D721Med (cell line): ENCODE data around the gene PNMA8C.

Experiments used
- DNase-seq: peaks from one replicate; pipeline ENCODE4 v3.0.0; 2011; ENCODE audit warnings: low spot score; ENCODE audit not compliant: insufficient read length
- FAIRE-seq: peaks from 2 replicates; lab custom pipeline; 2011; peaks lifted over from hg19 to GRCh38; lab: Jason Lieb, UNC
- TF ChIP-seq, protein P1 (sequence below): IDR thresholded peaks from 2 replicates; pipeline ENCODE4 v1.5.1; 2012; ENCODE audit warnings: mild to moderate bottlenecking, control low read depth; ENCODE audit not compliant: insufficient read depth; ENCODE audit errors: missing control alignments

The PNMA8C gene

GRCh38 chr19:46428239-46429135 is at the start of gene PNMA8C:
Gene PNMA8C (minus strand): TSS chr19:46428936. CDS start chr19:46428359, 577 bp downstream.
- no peak for FAIRE-seq
- no peak for DNase-seq
- TF ChIP-seq, protein P1, sequence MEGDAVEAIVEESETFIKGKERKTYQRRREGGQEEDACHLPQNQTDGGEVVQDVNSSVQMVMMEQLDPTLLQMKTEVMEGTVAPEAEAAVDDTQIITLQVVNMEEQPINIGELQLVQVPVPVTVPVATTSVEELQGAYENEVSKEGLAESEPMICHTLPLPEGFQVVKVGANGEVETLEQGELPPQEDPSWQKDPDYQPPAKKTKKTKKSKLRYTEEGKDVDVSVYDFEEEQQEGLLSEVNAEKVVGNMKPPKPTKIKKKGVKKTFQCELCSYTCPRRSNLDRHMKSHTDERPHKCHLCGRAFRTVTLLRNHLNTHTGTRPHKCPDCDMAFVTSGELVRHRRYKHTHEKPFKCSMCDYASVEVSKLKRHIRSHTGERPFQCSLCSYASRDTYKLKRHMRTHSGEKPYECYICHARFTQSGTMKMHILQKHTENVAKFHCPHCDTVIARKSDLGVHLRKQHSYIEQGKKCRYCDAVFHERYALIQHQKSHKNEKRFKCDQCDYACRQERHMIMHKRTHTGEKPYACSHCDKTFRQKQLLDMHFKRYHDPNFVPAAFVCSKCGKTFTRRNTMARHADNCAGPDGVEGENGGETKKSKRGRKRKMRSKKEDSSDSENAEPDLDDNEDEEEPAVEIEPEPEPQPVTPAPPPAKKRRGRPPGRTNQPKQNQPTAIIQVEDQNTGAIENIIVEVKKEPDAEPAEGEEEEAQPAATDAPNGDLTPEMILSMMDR, result no peak

DNA sequence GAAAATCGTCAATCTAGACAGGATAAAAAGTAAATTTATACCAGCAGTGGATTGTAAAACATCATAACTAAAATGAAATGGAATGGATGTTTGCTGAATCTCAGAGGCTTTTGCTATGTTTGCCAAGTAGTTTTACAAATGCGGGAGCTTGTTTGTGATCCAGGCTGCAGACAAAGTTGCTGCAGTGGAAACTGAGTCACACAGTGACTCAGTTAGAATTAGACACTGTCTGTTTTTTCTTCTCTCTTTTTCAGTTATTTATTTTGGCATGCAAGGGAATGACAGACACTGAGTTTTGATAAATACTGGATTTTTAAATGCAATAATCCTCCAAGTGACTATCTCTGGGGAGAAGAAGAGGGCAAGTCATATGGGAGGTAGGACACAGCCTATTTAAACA is 47.2 kb upstream of the PNMA8C start:
- TF ChIP-seq, protein P1, result no peak
- FAIRE-seq (no peak), DNase-seq (no peak)

- FAIRE-seq (no peak), DNase-seq (no peak)
- TF ChIP-seq, protein P1, result no peak
Measured at GRCh38 chr19:46474211-46474610, 45.5 kb upstream of the PNMA8C start.

DNA sequence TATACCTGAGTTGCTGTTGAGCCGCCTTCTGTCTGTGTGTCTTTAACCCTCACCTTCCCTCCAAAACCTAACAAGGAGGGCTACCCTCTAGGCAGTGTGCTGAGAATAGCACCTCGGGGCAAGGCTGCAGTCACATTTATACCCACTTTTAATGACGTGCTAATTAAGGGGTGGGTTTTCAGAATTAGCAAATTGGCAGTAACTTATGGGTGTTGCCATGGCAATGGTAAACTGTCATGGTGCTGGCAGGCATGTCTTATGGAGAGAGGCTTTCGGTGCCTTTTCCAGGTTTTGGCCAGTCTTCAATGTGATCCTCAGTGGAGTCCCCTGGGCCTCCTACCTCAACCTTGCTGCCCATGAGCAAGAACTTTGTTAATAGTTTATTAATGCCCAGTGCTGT is 43.9 kb upstream of the PNMA8C start:
- TF ChIP-seq, protein P1, result no peak
- no peak for DNase-seq
- no peak for FAIRE-seq

DNA sequence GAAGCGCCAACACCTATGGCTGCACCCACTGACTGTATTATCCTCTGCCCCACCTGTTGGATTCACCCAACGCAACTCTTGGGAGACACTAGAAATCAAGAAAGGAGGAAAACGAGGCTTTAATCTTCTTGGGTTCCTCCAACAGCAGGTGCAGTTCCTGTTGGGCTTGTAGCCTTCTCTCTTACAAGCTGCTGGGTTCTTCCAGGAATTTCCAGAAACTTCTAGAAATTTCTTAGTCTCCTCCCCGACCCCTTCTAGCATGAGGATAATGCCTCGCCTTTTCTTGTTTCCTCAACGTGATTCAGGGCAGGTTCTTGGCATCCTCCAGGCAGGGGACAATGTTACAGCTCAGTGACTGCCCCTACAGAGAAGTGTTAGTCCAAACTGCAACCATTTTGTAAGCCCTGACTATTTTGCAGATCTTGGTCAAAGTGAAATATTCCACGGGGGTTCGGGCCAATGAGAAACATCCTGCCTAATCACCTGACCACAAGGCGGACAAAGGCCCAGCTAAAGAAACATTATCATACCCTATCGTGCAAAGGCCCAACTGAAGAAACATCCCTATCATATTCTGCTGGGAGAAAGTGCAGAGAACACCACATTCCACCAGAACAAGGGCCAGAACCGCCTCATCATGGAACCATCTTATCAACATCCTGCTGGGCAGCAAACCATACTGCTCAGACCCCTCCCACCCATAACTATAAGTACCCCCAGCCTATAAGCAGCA is 43.2 kb upstream of the PNMA8C start:
- no peak for FAIRE-seq
- TF ChIP-seq, protein P1, result no peak
- no peak for DNase-seq

GRCh38 chr19:46471116-46471733 is 42.5 kb upstream of the PNMA8C start, which contains the start of gene PNMA8A:
Gene PNMA8A (minus strand): TSS chr19:46471563. CDS start chr19:46471035, 528 bp downstream.
- peak; percentile 99 for DNase-seq
- no peak for FAIRE-seq
- TF ChIP-seq, protein P1, result no peak
